PFSK-1 (cell line): ENCODE data around the gene USF1.
A peak's percentile ranks its signal among the peaks of the same experiment; 100 is the strongest.

Experiments
- FOXP2 ChIP-seq: optimal IDR thresholded peaks from 2 replicates; pipeline ENCODE3; 2011; ENCODE audit warnings: borderline replicate concordance, control low read depth, inconsistent platforms; ENCODE audit not compliant: insufficient read depth; ENCODE audit errors: extremely low read length, extremely low read depth
- POLR2AphosphoS5 ChIP-seq: IDR thresholded peaks from 2 replicates; pipeline ENCODE4 v1.6.1; 2012; ENCODE audit warnings: low read depth, mild to moderate bottlenecking, control low read depth, low read length, moderate library complexity
- SIN3A ChIP-seq: IDR thresholded peaks from 2 replicates; pipeline ENCODE4 v1.6.1; 2012; ENCODE audit warnings: mild to moderate bottlenecking, low read length, moderate library complexity, borderline replicate concordance; ENCODE audit not compliant: insufficient read depth
- TAF1 ChIP-seq: IDR thresholded peaks from 2 replicates; pipeline ENCODE4 v1.6.1; 2012; ENCODE audit warnings: low read length, control low read depth, borderline replicate concordance; ENCODE audit not compliant: insufficient read depth
- TF ChIP-seq, protein P1 (sequence below), 2 experiments: IDR thresholded peaks; 2 replicates each; pipeline versions ENCODE4 v1.6.1 to v1.8.0; 2011 to 2012; ENCODE audit warnings: low read depth in 2 of 2, low read length in 2 of 2, control low read depth in 1 of 2, inconsistent platforms in 1 of 2, mild to moderate bottlenecking in 1 of 2, moderate library complexity in 1 of 2; ENCODE audit not compliant: insufficient read depth in 1 of 2

The USF1 gene

DNA sequence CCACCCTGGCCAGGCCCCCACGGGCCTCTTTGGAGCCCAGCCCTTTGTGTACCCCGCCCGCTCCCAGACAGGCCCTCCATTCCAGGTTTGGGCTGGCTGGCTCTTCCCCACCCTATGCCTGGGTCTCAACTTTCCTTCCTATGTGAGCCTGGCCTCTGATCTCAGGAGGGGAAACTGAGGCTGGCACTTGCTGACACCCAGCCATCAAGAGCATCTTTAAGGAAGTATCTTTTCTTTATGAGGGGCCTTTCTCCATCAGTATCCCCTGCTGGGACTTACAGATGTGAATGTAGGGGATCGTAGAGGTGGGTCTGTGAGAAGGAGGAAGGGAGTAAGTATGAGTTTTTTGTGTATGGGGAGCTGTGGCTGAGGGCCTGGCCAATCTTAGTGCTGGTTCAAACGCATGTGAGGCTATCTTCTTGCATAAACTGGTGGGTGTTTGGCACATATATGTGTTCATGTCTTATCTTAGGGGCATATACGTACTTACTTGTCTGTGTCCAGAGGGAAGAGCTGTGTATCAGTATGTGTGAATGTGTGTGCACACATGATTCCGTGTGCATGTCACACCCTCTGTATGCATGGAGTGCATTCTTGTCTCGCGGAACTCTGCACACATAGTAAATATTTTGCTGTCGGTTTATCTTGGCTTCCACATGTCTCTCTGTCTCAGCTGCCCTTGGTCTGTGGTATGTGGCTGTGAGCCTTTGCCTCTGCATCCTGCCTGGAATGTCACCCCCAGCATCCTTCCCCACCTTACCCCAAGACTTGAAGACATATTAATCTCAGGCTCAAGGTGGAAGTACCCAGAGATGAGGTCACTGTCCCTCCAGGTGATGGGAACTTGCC lies 38.2 kb upstream of the USF1 start:
- TF ChIP-seq, protein P1, sequence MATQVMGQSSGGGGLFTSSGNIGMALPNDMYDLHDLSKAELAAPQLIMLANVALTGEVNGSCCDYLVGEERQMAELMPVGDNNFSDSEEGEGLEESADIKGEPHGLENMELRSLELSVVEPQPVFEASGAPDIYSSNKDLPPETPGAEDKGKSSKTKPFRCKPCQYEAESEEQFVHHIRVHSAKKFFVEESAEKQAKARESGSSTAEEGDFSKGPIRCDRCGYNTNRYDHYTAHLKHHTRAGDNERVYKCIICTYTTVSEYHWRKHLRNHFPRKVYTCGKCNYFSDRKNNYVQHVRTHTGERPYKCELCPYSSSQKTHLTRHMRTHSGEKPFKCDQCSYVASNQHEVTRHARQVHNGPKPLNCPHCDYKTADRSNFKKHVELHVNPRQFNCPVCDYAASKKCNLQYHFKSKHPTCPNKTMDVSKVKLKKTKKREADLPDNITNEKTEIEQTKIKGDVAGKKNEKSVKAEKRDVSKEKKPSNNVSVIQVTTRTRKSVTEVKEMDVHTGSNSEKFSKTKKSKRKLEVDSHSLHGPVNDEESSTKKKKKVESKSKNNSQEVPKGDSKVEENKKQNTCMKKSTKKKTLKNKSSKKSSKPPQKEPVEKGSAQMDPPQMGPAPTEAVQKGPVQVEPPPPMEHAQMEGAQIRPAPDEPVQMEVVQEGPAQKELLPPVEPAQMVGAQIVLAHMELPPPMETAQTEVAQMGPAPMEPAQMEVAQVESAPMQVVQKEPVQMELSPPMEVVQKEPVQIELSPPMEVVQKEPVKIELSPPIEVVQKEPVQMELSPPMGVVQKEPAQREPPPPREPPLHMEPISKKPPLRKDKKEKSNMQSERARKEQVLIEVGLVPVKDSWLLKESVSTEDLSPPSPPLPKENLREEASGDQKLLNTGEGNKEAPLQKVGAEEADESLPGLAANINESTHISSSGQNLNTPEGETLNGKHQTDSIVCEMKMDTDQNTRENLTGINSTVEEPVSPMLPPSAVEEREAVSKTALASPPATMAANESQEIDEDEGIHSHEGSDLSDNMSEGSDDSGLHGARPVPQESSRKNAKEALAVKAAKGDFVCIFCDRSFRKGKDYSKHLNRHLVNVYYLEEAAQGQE (IDR thresholded peaks at IDR 0.05; ENCODE audit: insufficient read depth in 1 of 2, low read depth in 2 of 2, low read length in 2 of 2) = no peak
- no peak for TF ChIP-seq FOXP2
- TF ChIP-seq TAF1 = no peak
- no peak for TF ChIP-seq SIN3A

DNA sequence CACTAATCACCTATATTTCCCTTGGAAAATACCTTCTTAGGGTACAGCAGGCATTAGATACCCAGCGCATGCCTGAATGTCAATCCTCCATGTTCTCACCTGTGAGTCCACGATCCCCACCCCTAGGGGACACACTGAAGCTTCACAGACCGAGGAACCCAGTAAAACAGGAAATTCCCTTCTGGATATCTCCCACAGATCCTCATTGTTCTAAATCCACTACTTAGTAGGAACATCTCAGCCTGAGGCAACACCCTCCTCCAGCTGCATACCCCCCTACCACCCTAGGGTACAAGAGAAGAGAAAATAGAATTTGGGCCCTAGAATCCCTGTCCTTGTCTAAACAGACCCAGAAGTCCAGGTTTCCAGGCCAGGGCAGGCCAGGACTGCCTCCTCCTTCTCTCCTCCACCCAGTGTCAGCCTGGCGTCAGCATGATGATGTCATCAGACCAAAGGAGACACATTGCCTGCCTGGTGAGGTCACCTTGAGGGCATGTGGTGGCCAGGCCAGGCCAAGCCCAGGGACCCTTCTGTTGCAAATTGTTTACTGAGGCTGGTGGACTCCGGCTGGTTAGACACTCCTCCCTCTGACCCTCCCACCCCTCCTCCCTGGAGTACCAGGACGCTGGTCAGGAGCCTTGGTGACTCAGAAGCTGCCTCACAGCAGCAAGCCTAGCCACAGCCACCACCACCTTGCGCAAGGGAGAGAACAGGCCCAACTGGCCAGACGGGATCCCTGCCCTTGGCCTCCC lies 37.4 kb upstream of the USF1 start:
- TF ChIP-seq POLR2AphosphoS5 = no peak
- peak; percentile 91 for TF ChIP-seq FOXP2

DNA sequence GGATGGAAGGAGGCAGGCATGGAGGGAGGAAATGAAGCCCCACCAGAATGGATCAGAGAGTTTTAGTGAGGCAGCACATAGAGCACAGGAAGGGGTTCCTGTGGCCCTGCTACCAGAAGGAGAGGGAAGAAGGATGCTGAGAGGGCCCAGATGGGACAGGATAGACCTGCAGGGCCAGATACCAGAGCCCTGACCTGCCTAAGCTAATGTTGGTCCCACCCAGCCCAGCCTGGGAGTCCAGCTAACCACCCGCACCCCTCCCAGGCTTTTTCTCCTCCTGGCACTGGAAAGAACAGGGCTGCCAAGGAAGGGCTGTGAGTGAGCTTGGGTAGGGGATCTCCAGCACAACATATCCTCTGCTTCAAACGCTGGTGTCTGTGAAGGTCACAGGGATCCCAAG lies 36.7 kb upstream of the USF1 start:
- TF ChIP-seq, protein P1 (IDR thresholded peaks at IDR 0.05; ENCODE audit: insufficient read depth in 1 of 2, low read depth in 2 of 2, low read length in 2 of 2) = no peak
- TF ChIP-seq FOXP2 = no peak
- no peak for TF ChIP-seq TAF1
- no peak for TF ChIP-seq POLR2AphosphoS5
- TF ChIP-seq SIN3A = no peak

DNA sequence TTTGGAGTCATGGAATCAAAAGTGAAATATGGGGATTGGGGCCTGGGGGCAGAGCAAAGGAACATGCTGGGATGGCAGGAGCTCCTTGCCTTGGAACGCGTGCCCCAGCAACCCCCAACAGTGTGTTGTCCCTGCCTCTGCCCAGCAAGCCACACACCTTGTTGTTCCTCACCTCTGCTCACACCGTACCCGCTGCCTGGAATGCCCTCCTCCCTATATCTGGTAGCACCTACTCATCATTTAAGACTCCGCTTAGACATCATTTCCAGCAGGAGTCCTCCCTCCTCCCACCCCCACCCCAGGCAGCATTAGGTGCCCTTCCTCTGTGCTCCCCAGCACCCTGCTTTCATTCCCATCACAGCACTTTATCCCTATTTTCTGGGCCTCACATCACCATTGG lies 35.7 kb upstream of the USF1 start:
- no peak for TF ChIP-seq POLR2AphosphoS5
- no peak for TF ChIP-seq FOXP2
- TF ChIP-seq, protein P1 (IDR thresholded peaks at IDR 0.05; ENCODE audit: insufficient read depth in 1 of 2, low read depth in 2 of 2, low read length in 2 of 2) = no peak
- TF ChIP-seq SIN3A = no peak
- TF ChIP-seq TAF1 = no peak

DNA sequence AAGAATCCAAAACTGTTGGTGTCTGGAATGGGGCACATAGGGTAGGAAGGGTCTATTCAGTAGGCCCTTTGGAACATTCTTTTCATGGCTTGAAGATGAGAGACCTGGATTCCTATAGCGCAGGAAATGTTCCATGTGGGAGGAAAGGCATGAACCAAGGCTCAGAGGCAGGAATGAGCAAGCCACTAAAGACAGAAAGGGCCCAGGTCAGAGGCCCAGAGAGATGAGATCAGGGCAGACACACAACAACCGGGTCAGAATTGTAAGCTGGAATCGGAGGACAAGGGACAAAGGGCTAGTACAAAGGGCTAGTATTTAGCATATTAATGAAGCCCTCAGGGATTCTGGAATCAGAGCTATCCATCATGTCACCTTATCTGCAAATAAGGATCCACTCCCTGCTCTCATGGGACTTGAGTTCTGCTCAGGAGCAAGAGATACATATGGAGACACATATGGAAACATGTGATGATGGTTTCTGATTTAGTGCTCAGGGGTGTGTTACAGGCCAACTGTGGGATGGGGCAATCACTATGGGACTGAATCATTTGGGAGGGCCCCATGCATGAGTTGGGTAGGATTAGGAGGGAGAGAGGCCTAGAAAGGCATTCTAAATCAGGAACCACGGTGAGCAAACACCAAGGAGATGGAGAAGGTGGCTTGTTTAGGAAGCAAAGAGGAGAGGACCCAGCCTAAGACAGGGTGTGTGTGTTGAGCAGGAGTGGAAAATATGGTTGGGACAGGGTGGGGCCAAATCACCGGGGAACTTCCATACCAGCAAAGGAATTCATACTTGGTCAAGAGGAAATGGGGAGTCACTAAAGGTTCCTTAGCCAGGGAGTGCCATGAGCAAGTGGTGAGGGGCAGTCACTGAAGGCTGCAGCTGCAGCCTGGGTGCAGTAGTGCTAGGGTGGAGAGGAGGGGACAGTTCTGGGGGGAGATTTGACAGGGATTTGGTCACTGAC lies 34.9 kb upstream of the USF1 start:
- no peak for TF ChIP-seq SIN3A
- TF ChIP-seq POLR2AphosphoS5 = no peak
- TF ChIP-seq FOXP2 = no peak
- no peak for TF ChIP-seq TAF1
- TF ChIP-seq, protein P1 (IDR thresholded peaks at IDR 0.05; ENCODE audit: insufficient read depth in 1 of 2, low read depth in 2 of 2, low read length in 2 of 2) = no peak
